C4-2B (cell line): ENCODE measurements around the gene ELOVL7.

ENCODE experiments used
- H3K27ac ChIP-seq: fragments of 450-650 bp; 2 replicates; pipeline ENCODE4 v1.5.1; 2017
- ZFX ChIP-seq: fragments of 450-650 bp; IDR thresholded peaks from 2 replicates; pipeline ENCODE4 v1.6.1; 2017
- TF ChIP-seq, protein P1 (sequence below): fragments of 450-650 bp; conservative IDR thresholded peaks from 2 replicates; pipeline ENCODE4 v1.5.1; 2017; ENCODE audit warnings: mild to moderate bottlenecking

ELOVL7 gene

DNA sequence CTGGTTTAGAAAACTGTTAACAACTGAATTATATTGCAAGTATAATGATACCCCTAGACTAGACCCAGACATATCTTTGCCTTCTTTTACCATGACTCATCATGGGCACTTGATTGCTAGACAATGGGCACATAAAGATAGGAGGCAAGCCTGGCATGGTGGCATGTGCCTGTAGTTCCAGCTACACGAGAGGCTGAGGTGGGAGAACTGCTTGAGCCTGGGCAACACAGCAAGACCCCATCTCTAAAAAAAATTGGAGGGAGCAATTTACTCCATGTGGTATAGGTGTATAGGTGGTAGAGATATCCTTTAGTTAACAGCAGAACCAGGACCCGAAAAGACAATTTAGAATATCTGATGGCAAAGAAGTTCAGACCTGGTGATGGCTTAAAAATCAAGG is 51.6 kb downstream of the ELOVL7 start:
- TF ChIP-seq ZFX: no peak
- TF ChIP-seq, protein P1, sequence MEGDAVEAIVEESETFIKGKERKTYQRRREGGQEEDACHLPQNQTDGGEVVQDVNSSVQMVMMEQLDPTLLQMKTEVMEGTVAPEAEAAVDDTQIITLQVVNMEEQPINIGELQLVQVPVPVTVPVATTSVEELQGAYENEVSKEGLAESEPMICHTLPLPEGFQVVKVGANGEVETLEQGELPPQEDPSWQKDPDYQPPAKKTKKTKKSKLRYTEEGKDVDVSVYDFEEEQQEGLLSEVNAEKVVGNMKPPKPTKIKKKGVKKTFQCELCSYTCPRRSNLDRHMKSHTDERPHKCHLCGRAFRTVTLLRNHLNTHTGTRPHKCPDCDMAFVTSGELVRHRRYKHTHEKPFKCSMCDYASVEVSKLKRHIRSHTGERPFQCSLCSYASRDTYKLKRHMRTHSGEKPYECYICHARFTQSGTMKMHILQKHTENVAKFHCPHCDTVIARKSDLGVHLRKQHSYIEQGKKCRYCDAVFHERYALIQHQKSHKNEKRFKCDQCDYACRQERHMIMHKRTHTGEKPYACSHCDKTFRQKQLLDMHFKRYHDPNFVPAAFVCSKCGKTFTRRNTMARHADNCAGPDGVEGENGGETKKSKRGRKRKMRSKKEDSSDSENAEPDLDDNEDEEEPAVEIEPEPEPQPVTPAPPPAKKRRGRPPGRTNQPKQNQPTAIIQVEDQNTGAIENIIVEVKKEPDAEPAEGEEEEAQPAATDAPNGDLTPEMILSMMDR: no peak

DNA sequence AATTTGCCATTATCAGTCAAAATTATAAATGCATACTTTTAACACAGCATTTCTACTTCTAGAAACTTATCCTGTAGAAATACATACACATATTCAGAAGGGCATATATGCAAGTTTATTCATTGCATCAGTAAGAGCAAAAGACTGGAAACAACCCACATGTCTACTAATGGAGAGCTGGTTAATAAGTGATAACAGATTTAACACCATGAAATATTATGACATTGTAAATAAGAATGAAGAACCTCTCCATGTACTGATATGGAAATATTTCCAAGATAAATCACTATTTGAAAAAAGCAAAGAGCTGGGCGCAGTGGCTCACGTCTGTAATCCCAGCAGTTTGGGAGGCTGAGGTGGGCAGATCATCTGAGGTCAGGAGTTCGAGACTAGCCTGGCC is 54.5 kb downstream of the ELOVL7 start:
- no peak overlapping the region for H3K27ac ChIP-seq
- TF ChIP-seq, protein P1: no peak
- no peak for TF ChIP-seq ZFX

More for the DNA sequence above, 51.6 kb downstream of the ELOVL7 start:
- H3K27ac ChIP-seq: no peak overlapping the region

DNA sequence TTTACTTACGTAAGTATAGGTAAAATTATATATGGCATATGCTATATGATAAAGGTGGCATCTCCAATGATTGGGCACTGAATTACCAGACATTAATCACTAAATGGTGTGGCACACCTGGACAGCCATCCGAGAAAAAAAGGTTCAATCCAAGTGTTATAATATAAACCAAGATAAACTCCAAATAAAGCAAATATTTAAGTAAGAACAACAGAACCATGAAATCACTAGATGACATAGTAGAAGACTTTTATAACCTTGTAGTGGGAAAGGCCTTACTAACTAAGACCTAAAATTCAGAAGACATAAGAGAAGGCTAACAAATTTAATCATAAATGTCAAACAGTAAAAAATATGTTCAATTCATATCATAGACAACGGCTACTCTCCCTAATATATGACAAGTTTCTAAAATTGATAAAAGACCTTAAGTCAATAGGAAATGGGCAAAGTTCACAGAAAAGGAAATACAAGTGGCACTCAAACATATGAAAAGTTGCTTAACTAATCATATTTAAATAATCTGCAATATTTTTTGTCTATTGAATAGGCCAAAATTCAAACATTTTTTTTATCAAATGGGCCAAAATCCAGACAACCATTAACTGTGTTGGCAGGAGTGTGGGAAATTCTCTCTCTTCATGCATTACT is 55.1 kb downstream of the ELOVL7 start:
- TF ChIP-seq, protein P1: no peak
- no peak for TF ChIP-seq ZFX
- no peak overlapping the region for H3K27ac ChIP-seq

DNA sequence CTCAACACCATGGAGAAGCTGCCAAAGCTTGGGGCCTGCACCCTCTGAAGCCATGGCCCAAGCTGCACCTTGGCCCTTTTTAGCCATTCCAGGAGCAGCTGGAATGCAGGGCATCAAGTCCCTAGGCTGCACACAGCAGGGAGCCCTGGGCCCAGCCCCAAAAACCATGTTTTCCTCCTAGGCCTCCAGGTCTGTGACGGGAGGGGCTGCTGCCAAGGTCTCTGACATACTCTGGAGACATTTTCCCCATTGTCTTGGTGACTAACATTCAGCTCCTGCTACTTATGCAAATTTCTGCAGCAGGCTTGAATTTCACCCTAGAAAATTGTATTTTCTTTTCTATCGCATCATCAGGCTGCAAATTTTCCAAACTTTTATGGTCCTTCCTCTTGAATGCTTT is 64.6 kb downstream of the ELOVL7 start:
- TF ChIP-seq ZFX: no peak
- TF ChIP-seq, protein P1: no peak

DNA sequence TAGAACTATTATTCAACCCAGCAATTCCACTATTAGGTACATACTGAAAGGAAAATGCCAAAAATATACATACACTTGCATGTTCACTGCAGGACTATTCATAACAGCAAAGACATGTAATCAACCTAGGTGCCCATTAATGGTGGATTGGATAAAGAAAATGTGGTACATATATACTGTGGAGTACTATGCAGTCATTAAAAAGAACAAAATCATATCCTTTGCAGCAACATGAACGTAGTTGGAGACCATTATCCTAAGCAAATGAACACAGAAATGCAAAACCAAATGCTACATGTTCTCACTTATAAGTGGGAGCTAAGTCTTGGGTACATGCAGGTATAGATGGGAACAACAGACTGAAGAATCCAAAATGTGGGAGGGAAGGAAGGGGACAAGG is 67.7 kb downstream of the ELOVL7 start:
- no peak overlapping the region for H3K27ac ChIP-seq
- TF ChIP-seq, protein P1: no peak
- TF ChIP-seq ZFX: no peak

More for the DNA sequence above, 64.6 kb downstream of the ELOVL7 start:
- H3K27ac ChIP-seq: no peak overlapping the region

DNA sequence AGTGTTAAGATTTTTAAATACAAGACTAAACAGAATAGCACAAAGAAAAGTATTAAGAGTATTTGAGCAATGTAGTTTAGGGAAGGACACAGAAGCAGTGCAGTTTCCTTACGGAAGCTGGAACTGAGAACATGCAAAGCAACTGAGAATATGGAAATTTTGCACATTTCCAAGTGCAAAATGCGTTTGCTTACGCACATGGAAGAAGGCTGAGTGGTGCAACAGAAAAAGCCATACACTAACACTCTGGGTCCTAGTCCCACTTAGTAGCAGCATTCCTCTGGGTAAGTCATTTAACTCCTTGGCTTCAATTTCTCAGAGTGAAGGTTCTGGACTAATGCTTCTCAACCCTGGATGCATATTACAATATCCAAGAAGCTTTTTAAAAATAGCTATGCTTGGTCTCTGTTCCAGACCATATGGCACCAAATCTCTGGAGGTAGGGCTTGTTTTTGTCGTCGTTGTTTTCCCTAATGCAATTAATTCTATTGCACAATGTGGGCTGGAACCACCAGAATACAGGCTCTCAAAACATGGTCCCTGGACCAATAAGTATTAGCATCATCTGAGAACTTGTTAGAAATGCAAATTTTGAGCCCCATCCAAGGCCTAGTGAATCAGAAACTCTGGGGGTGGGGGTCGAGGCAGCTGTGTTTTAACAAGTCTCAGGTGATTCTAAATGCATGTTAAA is 78.9 kb downstream of the ELOVL7 start:
- TF ChIP-seq ZFX: no peak
- TF ChIP-seq, protein P1: no peak
- H3K27ac ChIP-seq: no peak overlapping the region

DNA sequence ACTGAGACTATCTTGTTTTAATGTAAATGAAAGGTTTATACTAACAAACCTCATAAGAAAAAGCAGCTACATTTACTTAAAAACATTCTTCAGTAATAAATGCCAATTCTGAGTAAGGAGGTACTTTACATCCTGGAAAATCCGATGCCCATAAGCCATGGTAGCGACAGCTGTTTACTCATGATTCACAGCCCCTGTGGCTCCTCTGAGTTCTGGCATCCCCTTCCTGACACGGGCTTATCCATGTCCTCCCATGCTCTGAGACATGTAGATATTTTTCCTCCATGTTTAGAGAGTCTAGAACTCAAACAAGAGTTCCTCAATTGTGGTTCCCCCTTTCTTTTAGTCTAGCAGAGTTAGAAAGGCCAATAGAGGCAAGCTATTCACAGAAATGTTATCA is 81.0 kb downstream of the ELOVL7 start:
- no peak for TF ChIP-seq ZFX
- TF ChIP-seq, protein P1: no peak

More for the DNA sequence above, 81.0 kb downstream of the ELOVL7 start:
- H3K27ac ChIP-seq: no peak overlapping the region
